Adrenal gland (tissue), 5 donors: Measurements from ENCODE around the gene TXNDC17.
"Not testable (repeated sequence)": the region's sequence is repeated elsewhere in the genome, so short reads cannot be mapped to it uniquely, and the experiment has no call there.

Experiments
- CTCF ChIP-seq, 6 experiments: fragments of 450-650 bp in 4 of 6; fragments of 200-600 bp in 2 of 6; sonication (generic) in 1 of 6; IDR thresholded peaks; 1 replicate in 5 of 6; 2 replicates in 1 of 6; pipeline versions ENCODE4 v1.5.1 to v1.8.0; 2016 to 2021; ENCODE audit warnings: antibody characterized with exemption in 6 of 6, mild to moderate bottlenecking in 2 of 6, moderate library complexity in 1 of 6
- POLR2A ChIP-seq, 2 donors: fragments of 450-650 bp; IDR thresholded peaks; one replicate each; pipeline ENCODE4 v1.6.1; 2017; ENCODE audit warnings: antibody characterized with exemption in 2 of 2, mild to moderate bottlenecking in 2 of 2, moderate library complexity in 1 of 2
- donor health status: DM: no; HTN: no; CAD: no.

- TF ChIP-seq CTCF, POLR2A (IDR thresholded peaks at IDR 0.05): not testable (repeated sequence)
Measured at GRCh38 chr17:6663200-6663599, 22.3 kb downstream of the TXNDC17 start.
